H1 (cell line): ENCODE results near the gene GIPR. TPM values are rescaled to one million over a fixed set of nuclear protein-coding genes. Genes with fewer than 3 reads are reported as not detected.

Experiments used
- CBX5 ChIP-seq: fragments of 300-800, 300-1000 bp; sonication (generic); IDR thresholded peaks from 2 replicates; pipeline ENCODE4 v1.7.1; 2016; ENCODE audit warnings: antibody characterized with exemption, low read length, low read depth
- CREB1 ChIP-seq: IDR thresholded peaks from 2 replicates; pipeline ENCODE4 v1.6.1; 2012; ENCODE audit warnings: inconsistent platforms
- CTCF ChIP-seq, 3 experiments: IDR thresholded peaks; 1 replicate in 2 of 3; 2 replicates in 1 of 3; pipeline versions ENCODE4 v1.5.1 to v1.6.1; 2011; ENCODE audit warnings: low read length in 3 of 3, mild to moderate bottlenecking in 3 of 3, inconsistent platforms in 2 of 3, low read depth in 1 of 3, moderate library complexity in 1 of 3; ENCODE audit not compliant: insufficient read depth in 1 of 3; ENCODE audit errors: control extremely low read depth in 1 of 3
- EGR1 ChIP-seq: IDR thresholded peaks from 2 replicates; pipeline ENCODE4 v1.6.1; 2011; ENCODE audit warnings: low read depth, low read length, borderline replicate concordance
- EZH2 ChIP-seq: fragments of 200-600 bp; sonication (generic); IDR thresholded peaks from 2 replicates; pipeline ENCODE4 v1.7.1; 2012; ENCODE audit warnings: low read depth, mild to moderate bottlenecking, moderate library complexity, low read length, inconsistent platforms; ENCODE audit not compliant: severe bottlenecking
- FOSL1 ChIP-seq: IDR thresholded peaks from 2 replicates; pipeline ENCODE4 v1.6.1; 2011; ENCODE audit warnings: mild to moderate bottlenecking, low read depth, low read length, moderate library complexity; ENCODE audit not compliant: insufficient read depth
- HDAC2 ChIP-seq, 2 experiments: fragments of 300-600 bp in 1 of 2; sonication (generic) in 1 of 2; IDR thresholded peaks; 2 replicates each; pipeline ENCODE4 v1.6.1; 2011 to 2012; ENCODE audit warnings: low read depth in 2 of 2, low read length in 2 of 2, mild to moderate bottlenecking in 2 of 2, moderate library complexity in 2 of 2, borderline replicate concordance in 1 of 2, inconsistent platforms in 1 of 2
- HDAC6 ChIP-seq: IDR thresholded peaks from one replicate; pipeline ENCODE4 v1.7.1; 2012; ENCODE audit warnings: low read depth, mild to moderate bottlenecking, inconsistent platforms, low read length, moderate library complexity
- JUND ChIP-seq: IDR thresholded peaks from 2 replicates; pipeline ENCODE4 v1.6.1; 2011; ENCODE audit warnings: mild to moderate bottlenecking, improper control_type of control experiment, low read length
- MAX ChIP-seq: IDR thresholded peaks from 2 replicates; pipeline ENCODE4 v1.6.1; 2012; ENCODE audit warnings: inconsistent platforms
- RAD21 ChIP-seq, 2 experiments: IDR thresholded peaks in 1 of 2; conservative IDR thresholded peaks in 1 of 2; 2 replicates each; pipeline ENCODE4 v1.6.1; 2011; ENCODE audit warnings: low read depth in 2 of 2, low read length in 2 of 2, improper control_type of control experiment in 1 of 2, inconsistent platforms in 1 of 2, mild to moderate bottlenecking in 1 of 2, moderate library complexity in 1 of 2
- RFX5 ChIP-seq: IDR thresholded peaks from 2 replicates; pipeline ENCODE4 v1.6.1; 2011; ENCODE audit warnings: low read depth, low read length, improper control_type of control experiment, borderline replicate concordance
- RXRA ChIP-seq: IDR thresholded peaks from 2 replicates; pipeline ENCODE4 v1.6.1; 2011; ENCODE audit warnings: low read depth, mild to moderate bottlenecking, low read length, moderate library complexity; ENCODE audit not compliant: insufficient read depth
- SIN3A ChIP-seq, 2 experiments: IDR thresholded peaks in 1 of 2; conservative IDR thresholded peaks in 1 of 2; 2 replicates each; pipeline ENCODE4 v1.6.1; 2011 to 2012; ENCODE audit warnings: low read length in 2 of 2, improper control_type of control experiment in 1 of 2, low read depth in 1 of 2, mild to moderate bottlenecking in 1 of 2
- SIX5 ChIP-seq: IDR thresholded peaks from 2 replicates; pipeline ENCODE4 v1.6.1; 2011; ENCODE audit warnings: mild to moderate bottlenecking, low read depth, low read length
- SP1 ChIP-seq: IDR thresholded peaks from 2 replicates; pipeline ENCODE4 v1.6.1; 2011; ENCODE audit warnings: low read depth, low read length
- SRF ChIP-seq: IDR thresholded peaks from 2 replicates; pipeline ENCODE4 v1.6.1; 2011; ENCODE audit warnings: mild to moderate bottlenecking, low read depth, low read length, moderate library complexity
- TAF1 ChIP-seq: IDR thresholded peaks from 2 replicates; pipeline ENCODE4 v1.6.1; 2011; ENCODE audit warnings: mild to moderate bottlenecking, low read depth, low read length
- polyA plus RNA-seq, 7 experiments: library from polyadenylated mRNA; depleted of rRNA in 3 of 7; stranded (reverse) in 5 of 7; unstranded in 2 of 7; fragments of >200 nt in 5 of 7; fragments of 200-250 nt in 2 of 7; gene quantifications; 1 replicate in 5 of 7; 2 replicates in 1 of 7; 4 replicates in 1 of 7; pipeline versions ENCODE4 v1.2.1 to v1.2.3, GENCODE V29; 2011 to 2013; ENCODE audit warnings: missing spikeins in 2 of 7, mixed read lengths in 2 of 7
- total RNA-seq: library from RNA; stranded (reverse); fragmentation: NEBNext Ultra II Directional; extraction: Animal tissue kit (Norgen Biotek cat#: 25700); gene quantifications from 2 replicates; pipeline ENCODE4 v1.2.1, GENCODE V29; 2021
- TF ChIP-seq, protein P1 (sequence below): IDR thresholded peaks from 2 replicates; pipeline ENCODE4 v1.6.1; 2012; ENCODE audit warnings: low read length, inconsistent platforms

GIPR gene
- total and polyA plus RNA-seq, 2 of the 8 experiments (the other 6 are each of a cell fraction or from before 2014, with no cell fraction given) = 0.42 to 1.3 TPM

DNA sequence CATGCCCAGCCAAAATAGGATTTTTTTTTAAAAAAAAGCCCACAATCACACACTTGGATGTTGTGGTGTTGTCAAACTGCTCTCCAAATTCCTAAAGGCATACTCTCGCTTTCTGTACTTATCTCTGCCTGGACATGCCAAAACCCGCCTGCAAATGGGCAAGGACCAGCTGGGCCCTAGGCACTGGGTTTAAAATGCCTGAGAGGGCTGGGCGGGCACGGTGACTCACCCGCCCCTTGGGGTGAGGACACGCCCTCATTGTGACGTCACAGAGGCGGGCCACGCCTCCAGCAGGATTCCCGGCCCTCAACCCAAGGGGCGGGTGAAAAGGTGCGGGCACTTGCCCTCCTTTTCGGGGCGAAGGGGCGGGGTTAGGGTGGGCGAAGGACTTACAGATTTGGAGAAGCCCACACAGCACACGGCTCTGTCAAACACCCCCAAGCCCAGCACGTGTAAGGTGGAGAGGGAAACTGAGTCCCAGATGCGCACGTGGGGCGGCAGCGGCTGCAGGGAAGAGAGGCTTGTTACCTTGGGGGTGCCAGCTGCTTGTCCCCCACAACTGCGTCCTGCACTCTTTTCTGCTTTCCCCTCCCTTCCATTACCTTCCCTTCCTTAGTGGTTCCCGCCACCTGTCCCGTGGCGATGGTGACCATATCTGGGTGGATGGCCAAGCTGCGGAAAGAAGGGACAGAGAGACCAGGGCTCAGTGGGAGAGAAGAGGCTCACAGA lies 35.4 kb upstream of the GIPR start (continued):
- TF ChIP-seq, protein P1, sequence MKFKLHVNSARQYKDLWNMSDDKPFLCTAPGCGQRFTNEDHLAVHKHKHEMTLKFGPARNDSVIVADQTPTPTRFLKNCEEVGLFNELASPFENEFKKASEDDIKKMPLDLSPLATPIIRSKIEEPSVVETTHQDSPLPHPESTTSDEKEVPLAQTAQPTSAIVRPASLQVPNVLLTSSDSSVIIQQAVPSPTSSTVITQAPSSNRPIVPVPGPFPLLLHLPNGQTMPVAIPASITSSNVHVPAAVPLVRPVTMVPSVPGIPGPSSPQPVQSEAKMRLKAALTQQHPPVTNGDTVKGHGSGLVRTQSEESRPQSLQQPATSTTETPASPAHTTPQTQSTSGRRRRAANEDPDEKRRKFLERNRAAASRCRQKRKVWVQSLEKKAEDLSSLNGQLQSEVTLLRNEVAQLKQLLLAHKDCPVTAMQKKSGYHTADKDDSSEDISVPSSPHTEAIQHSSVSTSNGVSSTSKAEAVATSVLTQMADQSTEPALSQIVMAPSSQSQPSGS = no peak
- TF ChIP-seq SIN3A (conservative IDR thresholded peaks at IDR 0.05 in 1 of 2, IDR thresholded peaks at IDR 0.05 in 1 of 2; ENCODE audit: low read depth in 1 of 2, low read length in 2 of 2) (peak in 1 of 2 experiments; percentile 57; a peak in 1 of 4 replicates), EGR1 (no peak), SRF (no peak), RXRA (no peak), EZH2 (no peak), RFX5 (no peak), MAX (peak; percentile 71), SIX5 (no peak), TAF1 (no peak; the same call in 1 of the 2 replicates), CBX5 (no peak), RAD21 (IDR thresholded peaks at IDR 0.05 in 1 of 2, conservative IDR thresholded peaks at IDR 0.05 in 1 of 2; ENCODE audit: low read depth in 2 of 2, low read length in 2 of 2) (no peak), CREB1 (peak; percentile 90), CTCF (IDR thresholded peaks at IDR 0.05; ENCODE audit: control extremely low read depth in 1 of 3, insufficient read depth in 1 of 3, low read depth in 1 of 3, low read length in 3 of 3) (no peak), FOSL1 (no peak), JUND (peak; percentile 94), SP1 (peak; percentile 79), HDAC2 (IDR thresholded peaks at IDR 0.05; ENCODE audit: borderline replicate concordance in 1 of 2, low read depth in 2 of 2, low read length in 2 of 2) (no peak), HDAC6 (no peak)
